HL-60 (cell line): Measurements from ENCODE around the gene SF3B3.

ENCODE experiments used
- POLR2AphosphoS5 ChIP-seq: IDR thresholded peaks from 2 replicates; pipeline ENCODE4 v1.6.1; 2012; ENCODE audit warnings: low read depth
- SPI1 ChIP-seq: IDR thresholded peaks from 2 replicates; pipeline ENCODE4 v1.6.1; 2012; ENCODE audit warnings: low read depth, mild to moderate bottlenecking, borderline replicate concordance
- TF ChIP-seq, protein P1 (sequence below): IDR thresholded peaks from one replicate; pipeline ENCODE4 v1.5.1; 2011; ENCODE audit warnings: low read length, control low read depth, inconsistent platforms; ENCODE audit not compliant: insufficient read depth
- TF ChIP-seq, protein P2 (sequence below): IDR thresholded peaks from 2 replicates; pipeline ENCODE4 v1.6.1; 2012; ENCODE audit warnings: low read depth; ENCODE audit not compliant: insufficient replicate concordance

DNA sequence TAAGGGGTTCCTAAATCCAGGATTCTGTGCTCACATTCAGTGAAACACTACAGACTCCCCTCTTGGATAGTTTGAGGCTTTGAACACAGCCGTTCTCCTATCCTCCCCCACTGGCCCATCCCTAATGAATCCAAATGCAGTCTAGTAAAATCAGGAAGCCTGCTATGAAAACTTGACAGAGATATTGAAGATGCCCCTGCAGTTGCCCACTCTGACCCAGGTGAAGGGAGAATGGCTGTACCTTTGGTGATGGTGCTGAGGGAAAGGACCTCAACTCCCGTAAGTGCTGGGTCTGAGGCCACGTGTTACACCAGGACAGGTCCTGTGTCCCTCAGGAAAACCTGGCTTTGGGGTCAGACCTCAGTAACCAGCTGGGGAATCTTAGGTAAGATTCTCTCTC lies 54.4 kb downstream of the SF3B3 start:
- TF ChIP-seq, protein P1, sequence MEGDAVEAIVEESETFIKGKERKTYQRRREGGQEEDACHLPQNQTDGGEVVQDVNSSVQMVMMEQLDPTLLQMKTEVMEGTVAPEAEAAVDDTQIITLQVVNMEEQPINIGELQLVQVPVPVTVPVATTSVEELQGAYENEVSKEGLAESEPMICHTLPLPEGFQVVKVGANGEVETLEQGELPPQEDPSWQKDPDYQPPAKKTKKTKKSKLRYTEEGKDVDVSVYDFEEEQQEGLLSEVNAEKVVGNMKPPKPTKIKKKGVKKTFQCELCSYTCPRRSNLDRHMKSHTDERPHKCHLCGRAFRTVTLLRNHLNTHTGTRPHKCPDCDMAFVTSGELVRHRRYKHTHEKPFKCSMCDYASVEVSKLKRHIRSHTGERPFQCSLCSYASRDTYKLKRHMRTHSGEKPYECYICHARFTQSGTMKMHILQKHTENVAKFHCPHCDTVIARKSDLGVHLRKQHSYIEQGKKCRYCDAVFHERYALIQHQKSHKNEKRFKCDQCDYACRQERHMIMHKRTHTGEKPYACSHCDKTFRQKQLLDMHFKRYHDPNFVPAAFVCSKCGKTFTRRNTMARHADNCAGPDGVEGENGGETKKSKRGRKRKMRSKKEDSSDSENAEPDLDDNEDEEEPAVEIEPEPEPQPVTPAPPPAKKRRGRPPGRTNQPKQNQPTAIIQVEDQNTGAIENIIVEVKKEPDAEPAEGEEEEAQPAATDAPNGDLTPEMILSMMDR, result no peak
- no peak for TF ChIP-seq POLR2AphosphoS5
- TF ChIP-seq, protein P2, sequence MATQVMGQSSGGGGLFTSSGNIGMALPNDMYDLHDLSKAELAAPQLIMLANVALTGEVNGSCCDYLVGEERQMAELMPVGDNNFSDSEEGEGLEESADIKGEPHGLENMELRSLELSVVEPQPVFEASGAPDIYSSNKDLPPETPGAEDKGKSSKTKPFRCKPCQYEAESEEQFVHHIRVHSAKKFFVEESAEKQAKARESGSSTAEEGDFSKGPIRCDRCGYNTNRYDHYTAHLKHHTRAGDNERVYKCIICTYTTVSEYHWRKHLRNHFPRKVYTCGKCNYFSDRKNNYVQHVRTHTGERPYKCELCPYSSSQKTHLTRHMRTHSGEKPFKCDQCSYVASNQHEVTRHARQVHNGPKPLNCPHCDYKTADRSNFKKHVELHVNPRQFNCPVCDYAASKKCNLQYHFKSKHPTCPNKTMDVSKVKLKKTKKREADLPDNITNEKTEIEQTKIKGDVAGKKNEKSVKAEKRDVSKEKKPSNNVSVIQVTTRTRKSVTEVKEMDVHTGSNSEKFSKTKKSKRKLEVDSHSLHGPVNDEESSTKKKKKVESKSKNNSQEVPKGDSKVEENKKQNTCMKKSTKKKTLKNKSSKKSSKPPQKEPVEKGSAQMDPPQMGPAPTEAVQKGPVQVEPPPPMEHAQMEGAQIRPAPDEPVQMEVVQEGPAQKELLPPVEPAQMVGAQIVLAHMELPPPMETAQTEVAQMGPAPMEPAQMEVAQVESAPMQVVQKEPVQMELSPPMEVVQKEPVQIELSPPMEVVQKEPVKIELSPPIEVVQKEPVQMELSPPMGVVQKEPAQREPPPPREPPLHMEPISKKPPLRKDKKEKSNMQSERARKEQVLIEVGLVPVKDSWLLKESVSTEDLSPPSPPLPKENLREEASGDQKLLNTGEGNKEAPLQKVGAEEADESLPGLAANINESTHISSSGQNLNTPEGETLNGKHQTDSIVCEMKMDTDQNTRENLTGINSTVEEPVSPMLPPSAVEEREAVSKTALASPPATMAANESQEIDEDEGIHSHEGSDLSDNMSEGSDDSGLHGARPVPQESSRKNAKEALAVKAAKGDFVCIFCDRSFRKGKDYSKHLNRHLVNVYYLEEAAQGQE, result no peak
- TF ChIP-seq SPI1, result no peak
